ENCODE results near the gene POGZ.

The POGZ gene

DNA sequence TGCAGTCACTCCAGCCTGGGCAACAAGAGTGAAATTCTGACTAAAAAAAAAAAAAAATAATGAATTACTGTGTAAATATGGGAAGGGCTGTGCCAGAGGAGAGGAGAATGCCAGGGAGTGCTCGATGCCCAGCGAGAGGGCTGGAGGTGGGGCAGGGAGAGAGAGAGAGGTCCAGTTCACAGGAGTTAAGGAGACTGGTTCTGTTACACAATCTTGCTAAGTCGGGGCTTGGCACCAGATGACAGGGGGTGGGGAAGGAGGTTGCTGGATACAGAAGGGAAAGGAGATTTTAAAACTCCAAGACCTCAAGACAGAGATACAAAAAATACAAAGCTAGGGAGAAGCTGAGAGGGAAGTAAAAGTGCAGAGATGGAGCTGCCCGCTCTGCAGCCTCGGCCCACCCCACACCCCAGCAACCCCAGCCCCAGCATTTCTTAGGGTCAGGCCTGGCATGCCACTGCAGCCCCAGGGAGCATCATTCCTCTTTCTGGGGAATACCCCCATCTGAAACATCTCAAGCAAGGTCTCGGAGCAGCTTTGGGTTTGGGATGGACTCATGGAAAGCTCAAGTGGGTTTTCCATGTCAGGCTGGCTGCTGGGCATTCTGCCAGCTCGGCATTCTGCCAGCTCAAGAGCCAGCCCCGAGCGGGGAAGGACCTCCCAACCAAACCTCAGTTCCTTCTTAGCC, 87.8 kb downstream of the POGZ start:
- no peak for DNase-seq

DNA sequence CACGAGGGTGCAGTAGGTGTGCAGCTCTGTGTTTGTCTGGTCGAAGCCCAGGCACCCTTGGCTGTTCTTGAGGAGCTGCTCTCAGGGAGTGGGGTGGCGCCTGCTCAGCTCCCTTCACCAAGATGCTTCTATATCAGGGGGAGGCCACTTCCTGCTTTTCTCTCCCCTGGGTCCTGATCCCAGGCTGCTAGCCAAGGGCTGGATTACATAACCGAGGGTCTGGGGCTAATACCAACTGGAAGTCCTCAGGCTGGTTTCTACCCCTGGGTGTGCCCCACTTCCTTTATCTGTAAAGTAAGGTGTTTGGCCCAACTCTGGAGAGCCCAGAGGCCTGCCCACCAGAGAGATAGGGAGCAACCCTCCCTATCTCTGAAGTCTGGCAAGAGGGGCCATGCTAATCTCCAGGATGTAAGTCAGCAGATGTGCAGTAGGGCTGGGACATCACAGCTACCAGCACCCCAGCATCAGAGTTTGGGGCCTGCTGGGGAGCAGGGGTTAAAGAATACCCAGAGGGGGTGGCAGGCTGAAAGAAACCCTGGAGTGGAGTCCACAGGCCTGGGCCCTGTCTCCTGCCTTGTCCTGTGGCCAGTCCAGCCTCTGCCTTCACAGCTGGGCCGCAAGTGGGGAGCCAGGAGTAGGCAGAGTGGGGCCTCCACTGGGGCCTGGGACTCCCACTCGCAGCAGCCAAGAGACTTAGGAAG, 88.9 kb downstream of the POGZ start:
- no peak for DNase-seq

DNA sequence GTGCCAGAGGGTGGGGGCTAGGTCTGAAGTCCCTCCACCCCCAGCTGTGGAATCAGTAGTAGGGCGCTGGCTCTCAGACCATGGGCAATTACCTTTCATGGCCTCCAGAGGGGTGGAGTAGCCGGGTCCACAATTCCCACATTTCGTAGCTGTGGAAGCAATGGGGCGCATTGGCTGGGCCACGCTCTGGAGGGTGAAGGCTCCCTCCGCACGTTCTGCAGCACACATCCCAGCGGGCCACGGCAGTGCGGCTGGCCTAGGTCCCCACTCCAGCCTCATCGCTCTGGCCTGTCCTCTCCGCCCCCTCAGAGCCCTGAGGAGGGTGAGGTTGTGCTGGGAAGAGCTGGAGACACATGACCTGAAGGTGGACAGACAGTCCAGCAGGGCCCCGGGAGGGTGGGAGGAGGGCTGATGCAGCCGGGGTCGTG, 89.7 kb downstream of the POGZ start:
- DNase-seq = no peak

DNA sequence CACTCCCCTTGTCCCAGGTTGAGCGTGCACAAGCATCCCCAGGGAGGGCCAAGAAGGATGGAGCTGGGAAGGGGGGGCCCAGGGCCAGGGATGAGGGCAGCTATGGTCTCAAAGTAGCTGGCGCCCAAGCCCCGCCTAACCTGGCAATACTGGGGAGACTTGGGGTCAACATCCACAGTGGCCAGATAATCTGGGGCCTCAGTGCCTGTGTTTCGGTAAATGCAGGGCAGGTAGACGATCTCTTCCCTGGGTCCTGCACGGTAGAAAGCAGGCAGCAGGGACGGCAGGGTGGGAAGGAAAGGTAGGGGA, 90.0 kb downstream of the POGZ start:
- DNase-seq = no peak

DNA sequence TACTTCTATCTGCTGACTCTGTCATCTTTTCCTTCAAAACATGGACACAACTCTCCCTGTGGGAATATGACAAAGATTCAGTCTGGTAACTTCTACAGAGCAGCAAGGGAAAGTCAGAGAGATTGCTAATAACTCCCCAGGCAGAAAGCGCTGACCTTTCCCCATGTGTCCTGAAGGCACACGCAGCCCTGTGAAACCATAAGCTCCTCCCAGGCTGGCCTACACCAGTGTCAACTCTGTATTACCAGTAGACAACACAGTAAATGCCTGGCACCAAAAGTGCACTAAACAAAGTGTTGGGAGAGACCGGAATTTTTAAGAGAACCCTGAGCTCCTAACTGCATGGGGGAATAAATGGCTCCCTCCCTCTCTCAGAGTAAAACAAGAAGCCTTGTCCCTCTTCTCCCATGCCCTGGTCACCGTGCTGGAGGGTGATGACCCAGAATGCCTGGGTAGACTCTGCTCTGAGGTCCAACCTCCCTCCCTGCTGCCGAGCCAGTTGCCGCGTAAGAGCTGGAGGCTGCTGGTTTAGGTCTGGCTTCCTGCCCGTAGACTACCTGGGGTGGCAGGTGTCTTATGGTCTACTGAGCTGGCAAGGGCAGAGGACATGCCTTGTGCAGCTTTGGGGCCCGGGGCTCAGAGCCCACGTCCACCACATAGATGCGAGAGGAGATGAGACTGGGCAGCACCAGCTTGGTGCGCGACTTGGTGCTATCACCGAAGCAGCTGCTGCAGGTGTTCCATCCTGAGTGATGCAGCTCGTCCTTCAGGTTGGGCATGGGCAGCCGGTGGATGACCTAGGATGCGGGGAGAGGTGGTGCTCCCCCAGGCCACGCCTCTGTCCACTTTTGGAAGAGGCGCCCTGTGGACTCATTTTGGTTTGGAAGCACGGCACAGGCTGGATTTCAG, 90.6 kb downstream of the POGZ start:
- DNase-seq = no peak

DNA sequence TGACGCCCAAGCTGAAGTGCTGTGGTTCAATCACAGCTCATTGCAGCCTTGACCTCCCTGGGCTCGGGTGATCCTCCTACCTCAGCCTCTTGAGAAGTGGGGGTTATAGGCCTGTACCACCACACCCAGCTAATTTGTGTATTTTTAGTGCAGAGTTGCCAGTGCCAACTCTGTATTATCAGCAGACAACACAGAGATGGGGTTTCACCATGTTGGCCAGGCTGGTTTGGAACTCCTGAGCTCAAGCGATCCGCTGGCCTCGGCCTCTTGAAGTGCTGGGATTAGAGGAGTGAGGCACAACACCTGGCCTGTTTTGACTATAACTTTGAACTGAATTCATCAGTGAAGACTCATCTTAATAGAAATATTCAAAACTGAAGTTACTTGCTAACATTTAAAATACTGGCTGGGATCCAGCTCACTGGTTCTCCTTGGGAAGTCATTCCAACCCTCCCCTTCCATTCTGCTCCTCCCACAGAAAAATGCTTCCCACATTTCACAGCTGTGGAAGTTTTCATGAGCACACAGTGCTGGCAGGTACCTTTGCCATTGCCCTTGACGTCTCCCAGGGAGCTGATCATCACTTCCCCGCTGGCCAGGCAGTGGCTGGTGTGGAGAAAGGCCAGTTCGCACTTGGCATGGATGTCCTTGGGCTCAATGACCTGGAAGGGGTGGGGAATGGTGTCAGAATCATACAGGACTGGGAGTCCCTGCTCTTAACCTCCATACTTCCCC, 91.5 kb downstream of the POGZ start:
- no peak for DNase-seq

DNA sequence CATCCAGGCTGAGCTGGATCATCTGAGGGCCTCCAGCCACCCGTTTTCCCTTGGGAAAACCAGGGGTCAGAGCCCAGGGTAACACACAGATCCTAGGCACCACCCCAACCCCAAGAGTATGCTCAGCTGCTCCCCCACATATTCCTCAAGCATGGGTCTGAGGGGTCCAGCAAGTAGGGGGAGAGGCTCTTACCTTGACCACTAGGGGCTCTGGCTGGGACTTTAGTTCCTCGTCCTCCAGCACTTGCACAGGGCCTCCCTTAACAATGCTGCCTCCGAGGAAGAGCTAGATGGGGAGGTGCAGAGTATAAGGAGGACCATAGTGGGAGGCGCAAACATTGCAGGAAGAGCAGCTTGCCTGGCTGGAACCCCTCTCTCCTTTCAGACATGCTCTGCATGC, 94.3 kb downstream of the POGZ start:
- no peak for DNase-seq

DNA sequence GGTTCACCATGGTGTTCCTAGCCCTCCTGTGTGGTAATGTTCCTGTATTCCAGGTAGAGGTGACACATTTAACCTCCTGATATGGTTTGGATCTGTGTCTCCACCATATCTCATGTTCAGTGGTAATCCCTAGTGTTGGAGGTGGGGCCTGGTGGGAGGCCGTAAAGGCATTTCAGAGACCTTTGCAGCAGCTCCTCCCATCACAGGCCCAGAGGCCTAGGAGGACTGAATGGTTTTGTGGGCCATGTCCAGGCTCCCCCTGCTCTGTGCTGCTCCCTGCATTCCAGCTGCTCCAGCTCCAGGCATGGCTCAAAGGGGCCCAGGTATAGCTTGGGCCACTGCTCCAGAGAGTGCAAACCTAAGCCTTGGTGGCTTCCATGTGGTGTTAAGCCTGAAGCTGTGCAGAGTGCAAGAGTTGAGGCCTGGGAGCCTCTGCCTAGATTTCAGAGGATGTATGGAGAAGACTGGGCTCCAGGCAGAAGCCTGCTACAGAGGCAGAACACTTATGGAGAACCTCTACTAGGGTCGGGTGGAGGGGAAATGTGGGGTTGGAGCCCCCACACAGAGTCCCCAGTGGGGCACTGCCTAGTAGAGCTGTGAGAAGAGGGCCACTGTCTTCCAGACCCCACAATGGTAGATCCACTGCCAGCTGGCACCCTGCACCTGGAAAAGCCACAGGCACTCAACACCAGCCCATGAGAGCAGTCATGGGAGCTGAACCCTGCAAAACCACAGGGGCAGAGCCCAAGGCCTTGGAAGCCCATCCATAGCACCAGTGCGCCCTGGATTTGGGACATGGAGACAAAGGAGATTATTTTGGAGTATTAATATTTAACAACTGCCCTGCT, 96.8 kb downstream of the POGZ start:
- DNase-seq = no peak

GRCh38 chr1:151361883-151362282, 97.4 kb downstream of the POGZ start:
- DNase-seq = no peak

DNA sequence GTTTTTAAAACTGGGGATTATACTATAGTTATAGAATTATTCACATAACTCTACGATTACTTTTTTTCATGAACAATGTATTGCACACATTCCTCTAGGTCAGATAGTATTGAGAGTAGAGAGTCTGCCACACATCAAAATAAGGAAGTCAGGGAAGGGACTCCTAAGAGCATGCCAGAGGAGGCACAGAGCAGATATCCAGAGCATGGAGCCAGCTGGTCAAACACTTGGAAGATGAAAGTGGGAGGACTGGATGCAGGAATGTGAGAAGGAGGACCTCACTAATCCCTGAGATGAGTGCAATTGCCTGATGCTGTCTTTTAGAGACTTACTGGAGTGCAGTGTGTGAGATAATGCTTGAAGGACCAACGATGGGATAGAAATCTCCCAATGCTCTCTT, 102.6 kb downstream of the POGZ start:
- no peak for DNase-seq

Measured in activated CD8-positive, alpha-beta memory T cell treated with anti-CD3 and anti-CD28 coated beads, Interleukin-2, amount 50 U/mL, for 4 hours (primary cell).